HG02885 (cell line): Measurements from ENCODE around the gene NPBWR2.

Experiments
- ATAC-seq: cut with Tn5 transposase; IDR thresholded peaks from one replicate; pipeline ENCODE4 v1.9.1; 2021; ENCODE audit warnings: mild to moderate bottlenecking; ENCODE audit not compliant: unreplicated experiment, poor library complexity

NPBWR2 gene, protein sequence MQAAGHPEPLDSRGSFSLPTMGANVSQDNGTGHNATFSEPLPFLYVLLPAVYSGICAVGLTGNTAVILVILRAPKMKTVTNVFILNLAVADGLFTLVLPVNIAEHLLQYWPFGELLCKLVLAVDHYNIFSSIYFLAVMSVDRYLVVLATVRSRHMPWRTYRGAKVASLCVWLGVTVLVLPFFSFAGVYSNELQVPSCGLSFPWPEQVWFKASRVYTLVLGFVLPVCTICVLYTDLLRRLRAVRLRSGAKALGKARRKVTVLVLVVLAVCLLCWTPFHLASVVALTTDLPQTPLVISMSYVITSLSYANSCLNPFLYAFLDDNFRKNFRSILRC

DNA sequence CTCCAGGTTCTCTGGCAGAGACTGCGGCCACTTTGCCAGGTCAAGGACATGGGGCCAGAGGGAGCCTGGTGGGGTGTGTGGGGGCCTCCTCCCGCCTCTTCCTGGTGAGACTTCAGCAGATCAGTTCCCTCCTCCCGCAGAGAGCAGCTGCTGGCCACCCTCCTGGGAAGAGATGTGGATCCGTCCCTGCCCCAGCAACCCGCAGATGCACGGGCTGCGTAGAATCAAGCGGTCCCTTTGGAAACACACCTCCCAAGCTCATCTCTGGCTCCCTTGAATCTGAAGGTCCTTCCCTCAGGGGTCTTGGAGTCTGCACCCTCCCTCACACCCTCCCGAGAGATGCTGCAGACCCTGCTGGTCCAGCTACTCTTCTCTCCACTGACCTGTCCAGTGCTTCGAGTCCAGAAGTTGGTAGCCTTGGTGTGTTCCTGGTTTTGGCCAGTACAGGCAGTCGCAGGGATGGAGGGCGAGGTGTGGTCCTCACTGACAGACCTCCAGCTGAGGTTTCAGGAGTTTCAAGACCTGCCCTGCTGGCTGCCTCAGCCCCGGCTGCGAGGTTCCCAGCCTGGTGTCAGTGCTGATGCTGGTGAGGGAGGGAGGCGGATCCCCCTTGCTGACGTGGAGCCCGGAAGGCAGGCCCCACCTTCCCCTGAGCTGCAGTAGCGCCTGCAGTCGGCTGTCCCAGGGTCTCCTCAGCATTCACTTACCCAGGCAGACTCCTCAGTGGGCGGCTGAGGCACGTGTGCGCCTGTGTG is at the start of gene NPBWR2:
Gene NPBWR2 (minus strand): TSS at position 585 of the 755 bp plus-strand sequence. CDS start 734 bp downstream, outside the sequence.
- ATAC-seq = no peak

DNA sequence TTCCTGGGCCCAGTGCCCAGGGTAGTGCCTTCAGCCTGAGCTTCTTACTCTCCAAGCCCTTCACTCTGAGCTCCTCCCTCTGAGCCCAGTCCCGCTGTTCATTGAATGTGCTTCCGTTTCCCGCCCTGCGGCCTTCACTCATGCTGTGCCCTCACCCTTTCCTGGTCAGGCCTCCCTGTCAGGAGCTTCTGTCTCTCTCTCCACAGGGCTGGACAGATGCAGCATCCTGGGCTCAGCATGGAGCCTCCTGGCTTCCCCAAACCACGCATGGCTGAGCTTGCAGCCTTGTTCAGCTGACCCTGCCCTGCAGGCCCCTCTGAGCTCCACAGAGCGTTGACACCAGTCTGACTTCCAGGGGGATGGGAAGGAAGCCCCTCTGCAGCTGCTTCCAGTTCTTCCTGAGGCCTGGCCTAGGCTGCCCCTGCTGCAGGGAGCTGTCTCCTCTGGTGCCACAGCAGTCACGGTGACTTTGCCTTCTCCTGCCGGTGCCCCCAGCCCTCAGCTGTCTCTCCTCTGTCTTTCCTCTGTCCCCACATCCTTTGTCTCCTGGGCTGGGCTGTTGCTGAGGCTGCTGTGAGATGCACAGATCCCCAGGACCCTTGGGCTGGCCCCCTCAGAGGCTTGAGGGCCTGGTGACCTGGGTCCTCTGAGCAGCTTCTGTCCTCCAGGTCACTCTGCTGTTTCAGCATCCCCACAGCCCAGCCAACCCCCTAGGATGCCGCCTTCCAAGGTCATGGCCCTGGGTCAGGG is 48.9 kb upstream of the NPBWR2 start:
- ATAC-seq = no peak

DNA sequence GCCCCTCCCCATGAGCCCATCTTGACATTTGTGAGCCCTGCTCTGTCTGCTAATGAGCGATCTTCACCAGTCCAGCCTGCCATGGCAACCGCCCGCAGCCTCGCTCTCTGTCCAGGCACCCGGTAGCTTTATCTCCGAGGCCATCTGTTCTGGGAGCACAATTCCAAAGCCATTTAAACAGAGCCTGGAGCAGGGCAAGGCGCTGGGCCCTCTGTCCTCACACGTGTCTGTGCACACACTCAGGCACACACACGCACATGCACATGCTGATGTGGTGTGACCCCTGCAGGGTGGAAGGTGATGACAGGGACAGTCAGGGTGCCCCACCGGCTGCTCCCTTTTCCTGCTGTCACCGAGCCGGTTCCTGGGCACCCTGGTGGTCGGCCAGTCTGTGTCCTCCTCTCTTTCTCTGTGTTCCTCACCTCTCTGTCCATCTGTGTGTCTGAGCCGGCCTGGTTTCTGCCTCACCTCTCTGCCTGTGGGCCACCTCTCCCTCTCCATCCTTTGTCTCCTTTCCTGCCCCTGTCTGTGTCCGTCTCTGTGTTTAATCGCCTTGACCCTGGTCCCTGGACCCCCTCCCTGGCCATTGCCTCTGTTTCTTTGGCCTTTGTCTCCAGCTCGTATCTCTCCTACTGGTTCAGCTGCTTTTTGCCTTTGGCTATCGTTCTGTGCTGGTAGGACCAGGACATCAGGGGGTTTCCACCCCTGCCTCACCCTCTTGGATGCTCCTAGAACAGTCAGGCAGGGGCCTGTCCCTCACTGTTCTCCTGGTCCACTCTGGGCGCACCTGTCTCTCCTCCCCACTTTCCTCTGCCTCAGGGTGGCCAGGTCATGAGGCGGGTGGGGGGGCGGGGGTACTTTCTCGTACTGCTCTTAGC is 48.1 kb upstream of the NPBWR2 start:
- no peak for ATAC-seq

DNA sequence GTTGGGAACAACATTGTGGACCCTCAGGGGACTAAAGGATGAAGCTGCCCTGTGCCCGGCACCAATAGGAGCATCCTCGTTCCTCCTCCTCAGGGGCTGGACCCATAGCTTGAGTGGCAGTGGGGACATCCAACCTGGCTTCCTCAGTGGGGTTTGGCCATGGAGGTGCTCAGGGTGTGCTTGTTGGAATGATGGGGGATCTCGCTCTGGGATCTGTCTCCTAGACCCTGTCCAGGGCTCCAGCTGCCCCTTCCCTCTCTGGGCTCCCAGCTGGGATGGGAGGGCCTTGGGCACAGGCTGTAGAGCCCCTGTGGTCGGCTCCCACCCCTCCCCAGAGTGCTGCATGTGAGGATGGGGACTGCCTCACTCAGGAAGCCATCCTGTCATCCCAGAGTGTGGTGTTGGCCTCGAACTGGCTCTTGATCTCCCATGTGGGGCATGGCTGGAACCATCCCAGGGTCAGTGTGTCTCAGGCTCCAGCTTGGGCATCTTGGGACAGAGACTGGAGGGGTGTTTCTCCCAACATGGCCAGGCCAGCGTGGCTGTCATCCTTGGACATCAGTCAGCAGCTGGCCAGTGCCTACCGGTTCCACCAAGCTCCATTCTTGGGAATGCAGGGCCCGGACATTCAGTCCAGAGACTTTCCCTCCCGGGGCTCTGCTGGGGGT is 47.4 kb upstream of the NPBWR2 start:
- no peak for ATAC-seq

DNA sequence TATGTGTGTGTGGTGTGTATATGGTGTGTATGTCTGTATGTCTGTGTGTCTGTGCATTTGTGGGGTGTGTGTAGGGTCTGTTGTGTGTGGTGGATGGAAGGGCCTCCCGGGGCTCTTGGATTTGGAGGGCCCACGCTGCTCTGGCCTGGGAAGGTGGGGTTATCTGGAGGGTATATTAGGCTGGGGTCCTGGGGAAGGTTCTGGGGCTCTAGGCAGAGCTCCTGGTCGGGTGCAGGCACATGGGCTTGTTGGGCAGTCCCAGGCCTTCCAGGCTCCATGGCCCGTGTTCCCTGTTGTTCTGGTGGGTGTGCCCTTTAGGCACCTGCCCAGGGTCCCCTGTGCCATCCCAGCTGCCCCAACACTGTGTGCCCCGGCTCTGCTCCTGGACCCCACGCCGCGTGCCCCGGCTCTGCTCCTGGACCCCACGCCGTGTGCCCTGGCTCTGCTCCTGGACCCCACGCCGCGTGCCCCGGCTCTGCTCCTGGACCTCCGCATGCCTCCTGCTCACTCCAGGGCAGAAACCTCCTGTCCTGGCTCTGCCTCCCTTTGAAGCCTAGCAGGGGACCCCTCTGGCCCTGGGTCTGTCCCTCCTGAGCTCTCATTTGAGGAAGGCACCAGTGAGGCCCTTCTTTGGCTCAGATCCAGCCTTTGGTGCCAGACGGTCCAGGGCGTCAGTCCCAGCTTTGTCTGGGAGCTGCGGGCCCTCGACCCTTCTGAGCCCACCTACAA is 46.7 kb upstream of the NPBWR2 start:
- no peak for ATAC-seq

DNA sequence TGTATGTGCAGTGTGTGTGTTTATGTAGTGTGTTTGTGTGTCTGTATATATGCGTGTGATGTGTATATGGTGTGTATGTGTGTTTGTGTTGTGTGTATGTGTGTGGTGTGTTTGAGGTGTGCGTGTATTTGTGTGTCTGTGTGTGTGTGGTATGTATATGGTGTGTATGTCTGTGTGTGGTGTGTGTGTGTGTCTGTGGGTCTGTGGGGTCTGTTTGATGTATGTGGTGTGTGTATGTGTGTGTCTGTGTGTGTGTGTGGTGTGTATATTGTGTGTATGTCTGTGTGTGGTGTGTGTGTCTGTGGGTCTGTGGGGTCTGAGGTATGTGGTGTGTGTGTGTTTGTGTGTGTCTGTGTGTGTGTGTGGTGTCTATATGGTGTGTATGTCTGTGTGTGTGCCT is 46.0 kb upstream of the NPBWR2 start:
- no peak for ATAC-seq

DNA sequence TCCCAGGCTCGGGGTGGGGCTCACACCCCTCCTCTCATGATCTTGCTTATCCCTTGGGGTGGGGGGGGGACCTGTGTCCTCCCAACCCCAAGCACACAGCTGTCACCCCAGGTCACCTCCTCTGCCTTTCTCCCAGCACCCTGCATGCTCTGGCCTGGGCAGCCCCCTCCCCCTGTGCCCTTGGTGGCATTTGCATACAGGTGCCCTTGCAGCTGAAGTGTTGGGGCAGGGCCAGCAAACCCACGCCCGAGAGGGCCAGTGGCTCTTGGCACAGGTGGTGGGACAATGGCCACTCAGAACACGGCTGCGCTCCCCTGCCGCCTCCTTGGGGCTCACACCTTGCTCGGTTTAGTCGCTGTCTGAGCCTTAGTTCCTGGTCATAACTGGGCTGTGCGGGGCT is 45.5 kb upstream of the NPBWR2 start:
- no peak for ATAC-seq

DNA sequence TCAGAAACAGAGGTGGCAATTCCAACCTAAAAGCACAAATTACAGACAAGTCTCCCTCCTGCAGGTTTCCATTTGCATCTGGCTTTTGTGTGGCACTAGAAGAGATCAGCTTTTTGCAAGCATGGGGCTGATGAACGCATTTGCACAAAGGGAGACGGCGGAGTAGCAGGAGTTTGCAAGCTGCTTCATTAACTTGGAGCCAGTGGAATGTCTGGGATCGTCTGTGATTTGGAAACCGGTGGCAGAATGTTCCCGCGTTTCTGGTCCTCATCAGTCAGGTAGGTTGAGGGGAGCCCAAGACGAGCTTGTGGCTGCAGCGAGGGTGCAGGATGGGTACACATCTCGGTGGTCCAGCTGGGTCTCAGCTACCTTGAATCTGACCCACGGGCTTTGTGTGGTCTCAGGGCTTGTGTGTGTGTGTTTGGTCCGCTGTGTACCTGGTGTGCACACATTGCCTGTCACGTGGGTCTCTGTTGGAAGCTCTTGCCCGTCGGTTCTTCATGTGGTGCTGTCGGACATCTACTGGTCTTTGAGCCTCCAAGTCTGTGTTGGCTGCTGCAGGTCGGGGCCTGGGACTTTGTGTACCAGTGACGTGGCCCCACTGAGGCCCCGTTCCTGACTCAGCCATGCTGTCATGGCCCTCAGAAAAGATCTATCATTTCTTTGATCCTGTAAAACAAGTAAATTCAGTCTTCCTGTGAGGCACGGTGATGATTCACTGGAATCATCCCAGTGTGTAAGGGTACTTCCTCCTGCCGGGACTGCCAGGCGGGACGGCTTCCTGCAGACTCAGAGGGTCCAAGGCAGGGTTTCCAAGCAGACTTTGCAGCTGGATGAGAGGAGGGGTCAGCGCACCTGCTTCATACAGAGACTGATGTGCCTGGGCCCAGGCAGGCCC is 44.5 kb upstream of the NPBWR2 start:
- ATAC-seq = no peak

DNA sequence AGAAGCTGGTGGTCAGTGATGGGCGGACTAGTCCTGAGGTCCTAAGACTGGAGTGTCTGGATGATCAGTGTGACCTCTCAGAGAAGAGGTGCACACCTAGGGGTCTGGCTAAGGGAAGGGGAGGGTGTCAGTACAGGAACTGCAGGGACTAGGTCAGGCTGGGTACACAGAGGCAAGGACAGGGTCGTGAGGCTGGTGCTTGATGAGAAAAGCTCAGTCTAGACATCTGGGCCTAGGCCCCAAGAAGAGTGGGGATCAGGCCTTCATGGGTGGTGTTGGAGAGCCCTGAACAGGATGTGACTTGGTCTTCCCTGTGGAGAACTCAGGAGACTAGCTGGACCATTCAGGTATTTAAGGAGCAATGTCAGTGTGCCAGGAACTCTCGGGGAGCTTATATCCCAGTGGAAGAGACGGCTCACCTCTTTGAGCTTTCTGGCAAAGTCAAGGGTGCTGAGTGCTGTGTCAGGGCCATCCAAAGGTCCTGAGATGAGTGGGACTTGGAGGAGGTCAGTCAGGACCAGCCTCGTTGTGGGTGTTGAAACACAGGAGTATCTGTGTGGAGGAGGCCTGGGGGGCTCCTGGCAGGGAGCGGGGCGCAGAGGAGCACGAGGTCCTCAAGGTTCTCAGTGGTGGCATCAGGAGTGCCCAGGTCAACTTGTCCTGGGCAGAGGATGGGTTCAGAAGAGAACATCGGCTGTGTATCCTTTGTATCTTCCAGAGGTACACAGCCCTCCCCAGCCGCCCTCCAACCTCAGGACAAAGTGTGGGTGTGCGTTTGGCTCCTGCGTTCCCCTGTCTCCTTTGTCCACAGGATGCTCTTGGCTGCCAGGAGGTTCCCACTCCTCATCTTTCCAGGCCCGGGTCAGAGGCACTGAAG is 43.6 kb upstream of the NPBWR2 start:
- no peak for ATAC-seq

DNA sequence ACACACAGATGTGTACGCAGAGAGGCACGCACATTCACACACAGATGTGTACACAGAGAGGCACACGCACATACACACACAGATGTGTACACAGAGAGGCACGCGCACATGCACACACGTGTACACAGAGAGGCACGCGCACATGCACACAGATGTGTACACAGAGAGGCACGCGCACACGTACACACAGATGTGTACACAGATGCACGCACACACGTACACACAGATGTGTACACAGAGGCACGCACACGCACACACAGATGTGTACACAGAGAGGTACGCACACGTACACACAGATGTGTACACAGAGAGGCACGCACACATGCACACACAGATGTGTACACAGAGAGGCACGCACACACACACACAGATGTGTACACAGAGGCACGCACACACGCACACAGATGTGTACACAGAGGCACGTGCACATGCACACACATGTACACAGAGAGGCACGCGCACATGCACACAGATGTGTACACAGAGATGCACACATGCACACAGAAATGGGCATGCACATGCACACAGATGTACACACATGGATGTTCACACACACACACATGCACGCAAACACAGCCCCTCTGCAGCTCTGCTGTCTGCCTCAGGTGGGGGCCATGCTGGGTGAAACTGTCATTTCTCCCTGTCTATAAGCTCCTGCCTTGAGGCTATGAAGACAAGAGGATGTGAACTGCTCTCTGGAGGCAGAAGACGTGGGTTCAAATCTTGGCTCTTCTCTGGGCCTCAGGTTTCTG is 42.6 kb upstream of the NPBWR2 start:
- no peak for ATAC-seq

DNA sequence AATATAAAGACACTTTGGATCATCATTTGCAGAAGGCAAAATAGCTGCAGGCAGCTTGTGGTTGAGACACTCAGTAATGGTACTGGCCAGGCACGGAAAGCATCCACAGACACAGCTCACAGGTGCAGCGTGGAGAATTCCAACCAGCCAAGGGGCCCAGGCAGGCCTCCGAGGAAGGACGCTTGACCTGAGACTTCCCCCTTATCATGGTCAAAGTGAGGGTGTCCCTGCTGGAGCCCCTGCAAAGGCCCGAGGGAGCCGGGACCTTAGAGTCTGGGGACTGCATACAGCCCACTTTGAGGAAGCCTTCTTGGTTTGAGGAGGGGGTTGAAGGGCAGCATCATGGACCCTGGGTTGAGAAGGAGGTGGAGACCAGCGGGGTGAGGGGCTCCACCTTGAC is 41.8 kb upstream of the NPBWR2 start:
- no peak for ATAC-seq

DNA sequence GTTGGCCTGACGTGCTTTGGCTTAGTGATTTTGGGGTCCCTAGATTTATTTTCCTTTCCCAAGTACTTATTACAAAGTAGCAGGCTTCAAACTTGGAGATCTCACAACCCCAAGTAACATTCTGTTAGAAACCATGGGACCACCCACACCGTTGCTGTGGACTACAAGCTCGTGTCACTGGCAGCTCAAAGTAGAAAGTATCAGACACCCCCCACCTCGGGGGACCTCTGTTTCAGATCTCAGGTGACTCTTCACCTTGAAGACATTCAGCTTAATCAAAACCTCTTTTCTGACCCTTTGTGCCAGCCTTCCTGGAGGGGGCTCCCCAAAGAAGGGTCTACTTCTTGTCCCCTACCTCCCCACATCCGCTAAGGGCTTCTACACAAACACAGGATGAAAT is 41.2 kb upstream of the NPBWR2 start:
- no peak for ATAC-seq

DNA sequence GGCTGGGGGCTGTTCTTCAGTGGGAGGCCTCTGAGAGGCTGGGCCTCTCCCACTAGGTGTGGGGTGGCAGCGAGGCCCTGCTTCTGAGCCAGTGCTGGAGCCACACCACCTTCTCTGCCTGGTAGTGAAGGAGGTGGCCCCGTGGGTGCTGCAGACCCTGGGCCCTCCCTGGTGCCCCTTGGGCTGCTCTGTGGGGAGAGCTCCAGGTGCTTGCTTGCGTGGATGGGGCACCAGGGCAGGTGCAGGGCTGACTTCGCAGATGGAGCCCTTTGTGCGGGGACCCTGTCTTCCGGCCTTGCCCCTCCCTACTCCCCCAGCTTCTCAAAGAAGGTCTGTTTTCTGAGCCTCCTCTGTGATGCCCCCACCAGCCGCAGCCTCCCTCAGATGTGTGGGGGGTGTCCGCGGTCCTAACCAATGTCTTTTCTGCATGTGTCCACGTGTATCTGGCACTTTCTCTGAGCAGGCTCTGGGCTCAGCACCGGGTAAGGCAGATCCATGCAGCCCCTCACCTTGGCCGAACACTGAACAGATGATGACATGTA is 39.6 kb upstream of the NPBWR2 start:
- ATAC-seq = no peak

DNA sequence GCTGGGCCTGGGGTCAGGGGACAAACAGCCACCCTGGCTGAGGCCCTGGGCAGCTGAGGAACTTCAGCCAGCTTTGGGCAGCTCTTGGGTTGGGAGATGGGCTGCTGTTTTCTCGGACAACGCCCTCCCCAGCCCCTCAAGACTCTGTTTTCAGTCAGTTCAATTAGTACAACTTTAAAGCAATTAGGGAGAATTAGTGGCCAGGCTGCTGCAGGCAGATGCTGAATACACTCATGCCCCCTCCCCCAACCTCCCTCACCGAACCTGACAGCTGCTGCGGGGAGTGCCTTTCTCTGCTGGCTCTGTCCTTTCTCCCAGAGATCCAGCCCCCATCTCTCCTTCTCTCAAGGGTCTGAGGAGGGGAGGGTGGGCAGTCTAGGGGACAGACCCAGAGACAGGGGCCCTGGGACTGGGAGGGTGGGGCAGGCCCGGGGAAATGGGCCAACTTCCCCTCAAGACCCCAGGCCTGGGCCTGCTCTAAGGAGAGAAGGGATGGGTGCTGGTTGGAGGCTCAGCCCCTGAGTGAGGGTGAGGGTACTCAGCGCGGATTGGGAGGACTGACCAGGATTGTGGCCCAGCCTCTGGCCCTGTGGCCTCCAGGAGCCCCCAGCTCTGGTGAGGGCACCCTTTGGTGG is 39.1 kb upstream of the NPBWR2 start:
- no peak for ATAC-seq

DNA sequence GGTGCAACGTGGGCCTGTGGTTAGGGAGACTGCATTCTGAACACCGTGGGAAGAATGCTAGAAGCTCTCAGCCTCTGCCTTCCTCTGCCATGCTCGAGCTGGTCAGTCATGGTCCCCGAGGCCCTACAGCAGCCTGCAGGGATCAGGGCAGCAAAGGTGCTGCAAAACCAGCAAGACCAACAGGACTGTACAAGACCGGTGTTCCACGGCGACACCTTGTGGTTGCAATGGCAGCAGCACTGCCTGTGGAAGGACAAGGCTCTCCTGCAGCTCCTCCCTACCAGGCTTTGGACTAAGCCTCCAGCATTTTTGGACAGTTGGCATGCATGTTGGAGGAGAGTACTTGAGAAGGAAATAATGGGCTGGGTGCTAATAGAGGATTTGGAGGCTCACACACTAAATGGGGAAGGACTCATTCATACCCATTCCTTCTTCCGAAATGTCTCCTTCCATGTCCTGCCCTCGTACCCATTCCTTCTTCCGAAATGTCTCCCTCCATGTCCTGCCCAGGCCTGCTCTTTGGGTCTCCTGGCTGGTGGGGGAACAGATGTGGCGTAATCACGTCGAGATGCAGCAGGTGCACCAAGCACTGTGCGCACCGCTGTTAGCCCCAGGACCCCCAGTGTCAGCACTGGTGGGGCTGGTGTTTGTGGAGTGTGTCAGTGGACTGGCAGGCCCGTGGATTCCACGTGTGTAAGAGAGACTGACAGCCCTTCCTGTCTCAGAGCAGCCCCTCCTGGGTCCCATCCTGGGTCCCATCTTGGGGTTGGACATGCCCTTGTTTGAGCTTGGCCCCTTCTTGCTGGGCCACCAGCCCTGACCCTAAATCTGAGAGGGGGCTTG is 38.3 kb upstream of the NPBWR2 start:
- no peak for ATAC-seq
